ENCODE measurements around the gene C11orf65.
"Not testable (repeated sequence)": the region's sequence is repeated elsewhere in the genome, so short reads cannot be mapped to it uniquely, and the experiment has no call there.

C11orf65 gene

GRCh38 chr11:108403052-108403451, 64.3 kb downstream of the C11orf65 start:
- TF ChIP-seq CTCF (IDR thresholded peaks at IDR 0.05; ENCODE audit: extremely low read depth, insufficient read depth, missing control alignments): no peak
- in situ Hi-C loops (cut with MboI; ENCODE audit: low pct_unique_long_range_greater_than_20kb, low sequenced_read_pairs, unreplicated experiment): no loop called here
- no peak for DNase-seq (ENCODE audit: low spot score)

GRCh38 chr11:108402241-108402640, 65.1 kb downstream of the C11orf65 start:
- TF ChIP-seq CTCF (IDR thresholded peaks at IDR 0.05; ENCODE audit: extremely low read depth, insufficient read depth, missing control alignments): no peak
- in situ Hi-C loops (cut with MboI; ENCODE audit: low pct_unique_long_range_greater_than_20kb, low sequenced_read_pairs, unreplicated experiment): no loop called here
- no peak for DNase-seq (ENCODE audit: low spot score)

GRCh38 chr11:108398439-108398838, 68.9 kb downstream of the C11orf65 start:
- DNase-seq (ENCODE audit: low spot score): no peak
- in situ Hi-C loops (cut with MboI; ENCODE audit: low pct_unique_long_range_greater_than_20kb, low sequenced_read_pairs, unreplicated experiment): no loop called here
- no peak for TF ChIP-seq CTCF (IDR thresholded peaks at IDR 0.05; ENCODE audit: extremely low read depth, insufficient read depth, missing control alignments)

GRCh38 chr11:108396672-108397071, 70.7 kb downstream of the C11orf65 start:
- in situ Hi-C loops (cut with MboI; ENCODE audit: low pct_unique_long_range_greater_than_20kb, low sequenced_read_pairs, unreplicated experiment); DNase-seq (ENCODE audit: low spot score): not testable (repeated sequence)

GRCh38 chr11:108394744-108395284, 72.5 kb downstream of the C11orf65 start:
- in situ Hi-C loops (cut with MboI; ENCODE audit: low pct_unique_long_range_greater_than_20kb, low sequenced_read_pairs, unreplicated experiment): no loop called here
- TF ChIP-seq CTCF (IDR thresholded peaks at IDR 0.05; ENCODE audit: extremely low read depth, insufficient read depth, missing control alignments): no peak
- no peak for DNase-seq (ENCODE audit: low spot score)

- no peak for DNase-seq (ENCODE audit: low spot score)
- no peak for TF ChIP-seq CTCF (IDR thresholded peaks at IDR 0.05; ENCODE audit: extremely low read depth, insufficient read depth, missing control alignments)
- in situ Hi-C loops (cut with MboI; ENCODE audit: low pct_unique_long_range_greater_than_20kb, low sequenced_read_pairs, unreplicated experiment): no loop called here
These were observed 74.3 kb downstream of the C11orf65 start for GRCh38 chr11:108393046-108393445.

- no peak for DNase-seq (ENCODE audit: low spot score)
- TF ChIP-seq CTCF (IDR thresholded peaks at IDR 0.05; ENCODE audit: extremely low read depth, insufficient read depth, missing control alignments): no peak
- in situ Hi-C loops (cut with MboI; ENCODE audit: low pct_unique_long_range_greater_than_20kb, low sequenced_read_pairs, unreplicated experiment): no loop called here
These were observed 75.0 kb downstream of the C11orf65 start for GRCh38 chr11:108392353-108392752.

All from GM13977 (cell line).